CD14-positive monocyte (primary cell): ENCODE results near the gene AURKA. TPM values are rescaled to one million over a fixed set of nuclear protein-coding genes. Genes with fewer than 3 reads are reported as not detected.
A peak's percentile ranks its signal among the peaks of the same experiment; 100 is the strongest.
"Not testable (repeated sequence)": the region's sequence is repeated elsewhere in the genome, so short reads cannot be mapped to it uniquely, and the experiment has no call there.

ENCODE experiments used
- DNase-seq, 3 donors: peaks; one replicate each; pipeline ENCODE4 v3.0.0-alpha.2; 2011 to 2022
- H2AFZ ChIP-seq: 2 replicates; pipeline ENCODE4 v1.6.0; 2012; ENCODE audit warnings: mild to moderate bottlenecking, low read depth, low read length, inconsistent platforms; ENCODE audit not compliant: insufficient read depth, poor library complexity, severe bottlenecking
- H3K27ac ChIP-seq, 2 donors: 1 replicate in 1 of 2; 2 replicates in 1 of 2; pipeline ENCODE4 v1.5.1; 2012 to 2013; ENCODE audit warnings: low read length in 2 of 2, control low read depth in 1 of 2, inconsistent platforms in 1 of 2, low read depth in 1 of 2, mild to moderate bottlenecking in 1 of 2
- H3K27me3 ChIP-seq, 2 donors: one replicate each; pipeline versions ENCODE4 v1.6.0 to v1.6.1; 2011 to 2013; ENCODE audit warnings: low read length in 2 of 2; ENCODE audit not compliant: control insufficient read depth in 2 of 2, insufficient read depth in 2 of 2
- H3K36me3 ChIP-seq, 2 donors: replicated peaks in 1 of 2; 1 replicate in 1 of 2; 2 replicates in 1 of 2; pipeline versions ENCODE4 v1.5.1 to v1.6.1; 2012 to 2013; ENCODE audit warnings: low read length in 2 of 2, control low read depth in 1 of 2, inconsistent platforms in 1 of 2, mild to moderate bottlenecking in 1 of 2; ENCODE audit not compliant: insufficient read depth in 2 of 2, control insufficient read depth in 1 of 2
- H3K4me1 ChIP-seq, 2 donors: 1 replicate in 1 of 2; 2 replicates in 1 of 2; pipeline versions ENCODE4 v1.5.1 to v1.6.1; 2012 to 2013; ENCODE audit warnings: low read length in 2 of 2, control low read depth in 1 of 2, inconsistent platforms in 1 of 2, mild to moderate bottlenecking in 1 of 2, moderate library complexity in 1 of 2; ENCODE audit not compliant: insufficient read depth in 2 of 2, control insufficient read depth in 1 of 2
- H3K4me2 ChIP-seq: replicated peaks from 2 replicates; pipeline ENCODE3; 2012; ENCODE audit warnings: low read length, moderate library complexity, mild to moderate bottlenecking; ENCODE audit not compliant: poor library complexity, severe bottlenecking; ENCODE audit errors: extremely low read depth
- H3K4me3 ChIP-seq, 3 experiments: fragments of 200-600 bp in 1 of 3; sonication (generic) in 1 of 3; replicated peaks in 1 of 3; 1 replicate in 2 of 3; 2 replicates in 1 of 3; pipeline ENCODE4 v1.5.1; 2011 to 2013; ENCODE audit warnings: low read length in 3 of 3, mild to moderate bottlenecking in 3 of 3, control low read depth in 2 of 3, low read depth in 2 of 3, inconsistent platforms in 1 of 3, moderate library complexity in 1 of 3
- H3K79me2 ChIP-seq: 2 replicates; pipeline ENCODE4 v1.6.0; 2012; ENCODE audit warnings: mild to moderate bottlenecking, control low read depth, inconsistent platforms, low read length, moderate library complexity; ENCODE audit not compliant: insufficient read depth
- H3K9ac ChIP-seq: 2 replicates; pipeline ENCODE4 v1.6.0; 2017; ENCODE audit warnings: low read length, mild to moderate bottlenecking; ENCODE audit not compliant: insufficient read depth, poor library complexity, severe bottlenecking
- H3K9me3 ChIP-seq, 2 donors: replicated peaks in 1 of 2; 1 replicate in 1 of 2; 2 replicates in 1 of 2; pipeline versions ENCODE4 v1.5.1 to v1.6.1; 2012 to 2013; ENCODE audit warnings: low read length in 2 of 2, control low read depth in 1 of 2; ENCODE audit not compliant: control insufficient read depth in 1 of 2, insufficient read depth in 1 of 2
- H4K20me1 ChIP-seq: 2 replicates; pipeline ENCODE4 v1.6.0; 2012; ENCODE audit warnings: mild to moderate bottlenecking, low read length, control low read depth, moderate library complexity; ENCODE audit not compliant: insufficient read depth
- H3K27ac Mint-ChIP-seq, 7 donors: one replicate each; pipeline ENCODE4 v1.8.0; 2020; ENCODE audit warnings: mild to moderate bottlenecking in 7 of 7, mixed read lengths in 7 of 7, moderate library complexity in 6 of 7, inconsistent platforms in 2 of 7
- H3K27me3 Mint-ChIP-seq, 3 donors: one replicate each; pipeline ENCODE4 v1.8.0; 2021 to 2022; ENCODE audit warnings: low read depth in 3 of 3, mild to moderate bottlenecking in 3 of 3, mixed read lengths in 3 of 3, moderate library complexity in 3 of 3, inconsistent platforms in 1 of 3
- H3K36me3 Mint-ChIP-seq, 2 donors: one replicate each; pipeline ENCODE4 v1.8.0; 2020; ENCODE audit warnings: mixed read lengths in 2 of 2, inconsistent platforms in 1 of 2, mild to moderate bottlenecking in 1 of 2
- H3K4me1 Mint-ChIP-seq: one replicate; pipeline ENCODE4 v1.8.0; 2020; ENCODE audit warnings: mild to moderate bottlenecking, mixed read lengths
- H3K4me3 Mint-ChIP-seq, 2 donors: one replicate each; pipeline ENCODE4 v1.8.0; 2020; ENCODE audit warnings: mild to moderate bottlenecking in 2 of 2, mixed read lengths in 2 of 2, moderate library complexity in 1 of 2
- H3K9me3 Mint-ChIP-seq, 7 donors: one replicate each; pipeline ENCODE4 v1.8.0; 2020 to 2022; ENCODE audit warnings: mixed read lengths in 7 of 7, mild to moderate bottlenecking in 6 of 7, moderate library complexity in 6 of 7, inconsistent platforms in 2 of 7
- CTCF ChIP-seq: fragments of 200-600 bp; IDR thresholded peaks from one replicate; pipeline ENCODE4 v1.8.0; 2022; ENCODE audit warnings: antibody characterized with exemption, mild to moderate bottlenecking
- WGBS: methylation state at CpG from one replicate; pipeline ENCODE4 v1.1.5; 2013; ENCODE audit warnings: missing lambda C conversion rate; ENCODE audit not compliant: insufficient coverage; 5-methylcytosine and 5-hydroxymethylcytosine counted together
- intact Hi-C, 2 donors: fragments of 100-400 bp; cut with micrococcal nuclease; formaldehyde crosslinking; loops; one replicate each; pipeline versions ENCODE4 v1.15.0 to v1.15.1; 2023
- polyA plus RNA-seq, 3 donors: library from polyadenylated mRNA; depleted of rRNA in 1 of 3; unstranded in 2 of 3; stranded (reverse) in 1 of 3; fragments of 300-500 nt in 2 of 3; fragments of >200 nt in 1 of 3; fragmentation: Illumina TruSeq in 2 of 3; gene quantifications; 1 replicate in 2 of 3; 2 replicates in 1 of 3; pipeline ENCODE4 v1.2.3, GENCODE V29; 2012 to 2021

Gene AURKA
- polyA plus RNA-seq, 3 donors = 1.4 to 1.7 (median 1.5) TPM

- H3K4me3 ChIP-seq = no peak overlapping the region
- TF ChIP-seq CTCF = peak; percentile 73
- intact Hi-C loops = loop anchor here in 1 of 2 donors (10.0 kb wide), 1 partner anchor 1669 kb away; no protein-coding TSS in a partner anchor
- Mint-ChIP-seq H3K4me1 (peaks cover 9% of the 10 kb centered on the region), H3K27ac (no peak overlapping the region), H3K27me3 (peaks cover 42 to 67% (median 54%) of the 10 kb centered on the region in 3 donors), H3K36me3 (peaks cover 0 to 2% of the 10 kb centered on the region in 2 donors), H3K9me3 (peaks cover 0 to 10% (median 0%) of the 10 kb centered on the region in 7 donors), H3K4me3 (peak overlapping the region in 1 of 2 donors; percentile 76)
- no peaks in the 10 kb centered on the region for H3K79me2 ChIP-seq
- no peak overlapping the region for H3K27ac ChIP-seq
- no peak overlapping the region for H3K9ac ChIP-seq
- H2AFZ ChIP-seq = no peak overlapping the region
- 4% methylated on average over 41 of the region's 41 CpGs for WGBS
- H3K4me1 ChIP-seq = no peaks in the 10 kb centered on the region
- peaks cover 17 to 46% of the 10 kb centered on the region in 2 donors for H3K27me3 ChIP-seq
- no peaks in the 10 kb centered on the region for H3K36me3 ChIP-seq
- no peaks in the 10 kb centered on the region for H4K20me1 ChIP-seq
- H3K4me2 ChIP-seq = peak overlapping the region; percentile 19
- peak in 2 of 3 donors; percentile 7 to 13 for DNase-seq
- no peaks in the 10 kb centered on the region for H3K9me3 ChIP-seq
These were observed 48.1 kb downstream of the AURKA start for GRCh38 chr20:56343861-56344381.

- H3K4me1 Mint-ChIP-seq = peaks cover 9% of the 10 kb centered on the region
- intact Hi-C loops = loop anchor here in 1 of 2 donors (10.0 kb wide), 1 partner anchor 1668 kb away; no protein-coding TSS in a partner anchor
These were observed 49.2 kb downstream of the AURKA start for GRCh38 chr20:56342783-56343182.

GRCh38 chr20:56336709-56337108 is 55.3 kb downstream of the AURKA start:
- H3K36me3 ChIP-seq = not testable (repeated sequence)

More at GRCh38 chr20:56342783-56343182, 49.2 kb downstream of the AURKA start:
- no peak for DNase-seq
- TF ChIP-seq CTCF = no peak
- H3K9me3 Mint-ChIP-seq = peaks cover 0 to 10% (median 0%) of the 10 kb centered on the region in 7 donors
- 90% methylated on average over 3 of the region's 3 CpGs for WGBS
- Histone ChIP-seq H3K4me1 (no peaks in the 10 kb centered on the region), H3K27me3 (peaks cover 13 to 43% of the 10 kb centered on the region in 2 donors), H4K20me1 (no peaks in the 10 kb centered on the region), H2AFZ (no peak overlapping the region), H3K4me2 (no peak overlapping the region), H3K9me3 (no peaks in the 10 kb centered on the region), H3K9ac (no peak overlapping the region), H3K36me3 (no peaks in the 10 kb centered on the region), H3K79me2 (no peaks in the 10 kb centered on the region), H3K4me3 (no peak overlapping the region), H3K27ac (no peak overlapping the region)
- H3K27ac Mint-ChIP-seq = no peak overlapping the region
- H3K4me3 Mint-ChIP-seq = peak overlapping the region in 1 of 2 donors; percentile 44
- peaks cover 0 to 2% of the 10 kb centered on the region in 2 donors for H3K36me3 Mint-ChIP-seq
- H3K27me3 Mint-ChIP-seq = peaks cover 42 to 62% (median 46%) of the 10 kb centered on the region in 3 donors

More at GRCh38 chr20:56336709-56337108, 55.3 kb downstream of the AURKA start:
- H3K27ac Mint-ChIP-seq, H3K9me3 Mint-ChIP-seq, H3K4me1 Mint-ChIP-seq, H3K4me3 Mint-ChIP-seq, H2AFZ ChIP-seq, H3K79me2 ChIP-seq, H3K36me3 Mint-ChIP-seq, H3K27ac ChIP-seq, H3K4me2 ChIP-seq, H3K9me3 ChIP-seq, intact Hi-C loops, DNase-seq, H3K4me1 ChIP-seq, H3K9ac ChIP-seq, H4K20me1 ChIP-seq, H3K4me3 ChIP-seq, H3K27me3 ChIP-seq: not testable (repeated sequence)
- peaks cover 4 to 23% (median 7%) of the 10 kb centered on the region in 3 donors for H3K27me3 Mint-ChIP-seq
- 91% methylated on average over 8 of the region's 8 CpGs for WGBS
